AG09319 (cell line): ENCODE results near the gene MUC5B.

Experiments used
- DNase-seq: peaks from one replicate; pipeline ENCODE4 v3.0.0-alpha.2; 2010; ENCODE audit warnings: low read depth; ENCODE audit errors: extremely low read depth
- TF ChIP-seq, protein P1 (sequence below): IDR thresholded peaks from 2 replicates; pipeline ENCODE4 v1.5.1; 2011; ENCODE audit warnings: low read depth, mild to moderate bottlenecking, inconsistent platforms, low read length, moderate library complexity

Gene MUC5B

DNA sequence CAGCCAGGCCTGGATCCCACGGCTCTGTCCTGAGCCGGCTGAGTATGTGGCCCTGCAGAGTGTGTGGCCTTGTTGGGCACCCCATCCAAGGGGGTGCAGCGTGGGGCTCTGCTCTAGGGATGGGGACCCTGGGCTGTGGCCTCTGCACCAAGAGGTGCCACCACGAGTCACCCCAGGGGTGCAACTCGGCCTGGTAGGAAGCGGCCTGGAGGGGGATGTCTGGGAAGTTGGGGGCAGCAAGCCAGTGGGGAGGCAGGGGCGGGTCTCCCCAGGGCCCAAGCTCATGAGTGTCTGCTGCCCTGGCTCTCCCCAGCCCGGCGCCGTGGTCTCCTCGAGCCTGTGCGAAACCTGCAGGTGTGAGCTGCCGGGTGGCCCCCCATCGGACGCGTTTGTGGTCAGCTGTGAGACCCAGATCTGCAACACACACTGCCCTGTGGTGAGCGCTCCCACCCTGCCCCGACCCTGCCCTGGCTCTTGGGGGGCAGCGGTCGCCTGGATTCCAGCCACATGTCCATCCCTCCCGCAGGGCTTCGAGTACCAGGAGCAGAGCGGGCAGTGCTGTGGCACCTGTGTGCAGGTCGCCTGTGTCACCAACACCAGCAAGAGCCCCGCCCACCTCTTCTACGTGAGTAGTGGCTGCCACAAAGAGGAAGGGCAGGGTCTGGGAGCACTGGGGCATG, 24.2 kb upstream of the MUC5B start:
- DNase-seq: no peak
- TF ChIP-seq, protein P1, sequence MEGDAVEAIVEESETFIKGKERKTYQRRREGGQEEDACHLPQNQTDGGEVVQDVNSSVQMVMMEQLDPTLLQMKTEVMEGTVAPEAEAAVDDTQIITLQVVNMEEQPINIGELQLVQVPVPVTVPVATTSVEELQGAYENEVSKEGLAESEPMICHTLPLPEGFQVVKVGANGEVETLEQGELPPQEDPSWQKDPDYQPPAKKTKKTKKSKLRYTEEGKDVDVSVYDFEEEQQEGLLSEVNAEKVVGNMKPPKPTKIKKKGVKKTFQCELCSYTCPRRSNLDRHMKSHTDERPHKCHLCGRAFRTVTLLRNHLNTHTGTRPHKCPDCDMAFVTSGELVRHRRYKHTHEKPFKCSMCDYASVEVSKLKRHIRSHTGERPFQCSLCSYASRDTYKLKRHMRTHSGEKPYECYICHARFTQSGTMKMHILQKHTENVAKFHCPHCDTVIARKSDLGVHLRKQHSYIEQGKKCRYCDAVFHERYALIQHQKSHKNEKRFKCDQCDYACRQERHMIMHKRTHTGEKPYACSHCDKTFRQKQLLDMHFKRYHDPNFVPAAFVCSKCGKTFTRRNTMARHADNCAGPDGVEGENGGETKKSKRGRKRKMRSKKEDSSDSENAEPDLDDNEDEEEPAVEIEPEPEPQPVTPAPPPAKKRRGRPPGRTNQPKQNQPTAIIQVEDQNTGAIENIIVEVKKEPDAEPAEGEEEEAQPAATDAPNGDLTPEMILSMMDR: no peak

DNA sequence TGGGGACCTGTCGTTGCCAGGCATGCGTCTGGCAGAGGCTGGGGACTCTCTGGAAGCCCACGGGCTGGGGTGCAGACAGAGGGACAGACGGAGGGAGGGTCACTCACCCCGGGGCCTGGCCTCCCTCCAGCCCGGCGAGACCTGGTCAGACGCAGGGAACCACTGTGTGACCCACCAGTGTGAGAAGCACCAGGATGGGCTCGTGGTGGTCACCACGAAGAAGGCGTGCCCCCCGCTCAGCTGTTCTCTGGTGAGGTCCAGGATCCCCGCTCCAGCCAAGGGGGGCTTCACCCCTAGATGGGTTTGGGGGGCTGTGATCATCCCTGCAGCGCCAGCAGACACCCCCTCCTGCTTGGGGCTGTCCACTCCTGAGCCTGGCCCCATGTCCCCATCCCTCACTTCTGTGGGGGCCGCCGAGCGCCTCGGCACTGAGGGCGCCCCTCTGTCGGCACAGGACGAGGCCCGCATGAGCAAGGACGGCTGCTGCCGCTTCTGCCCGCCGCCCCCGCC, 23.6 kb upstream of the MUC5B start:
- no peak for DNase-seq
- TF ChIP-seq, protein P1: no peak

DNA sequence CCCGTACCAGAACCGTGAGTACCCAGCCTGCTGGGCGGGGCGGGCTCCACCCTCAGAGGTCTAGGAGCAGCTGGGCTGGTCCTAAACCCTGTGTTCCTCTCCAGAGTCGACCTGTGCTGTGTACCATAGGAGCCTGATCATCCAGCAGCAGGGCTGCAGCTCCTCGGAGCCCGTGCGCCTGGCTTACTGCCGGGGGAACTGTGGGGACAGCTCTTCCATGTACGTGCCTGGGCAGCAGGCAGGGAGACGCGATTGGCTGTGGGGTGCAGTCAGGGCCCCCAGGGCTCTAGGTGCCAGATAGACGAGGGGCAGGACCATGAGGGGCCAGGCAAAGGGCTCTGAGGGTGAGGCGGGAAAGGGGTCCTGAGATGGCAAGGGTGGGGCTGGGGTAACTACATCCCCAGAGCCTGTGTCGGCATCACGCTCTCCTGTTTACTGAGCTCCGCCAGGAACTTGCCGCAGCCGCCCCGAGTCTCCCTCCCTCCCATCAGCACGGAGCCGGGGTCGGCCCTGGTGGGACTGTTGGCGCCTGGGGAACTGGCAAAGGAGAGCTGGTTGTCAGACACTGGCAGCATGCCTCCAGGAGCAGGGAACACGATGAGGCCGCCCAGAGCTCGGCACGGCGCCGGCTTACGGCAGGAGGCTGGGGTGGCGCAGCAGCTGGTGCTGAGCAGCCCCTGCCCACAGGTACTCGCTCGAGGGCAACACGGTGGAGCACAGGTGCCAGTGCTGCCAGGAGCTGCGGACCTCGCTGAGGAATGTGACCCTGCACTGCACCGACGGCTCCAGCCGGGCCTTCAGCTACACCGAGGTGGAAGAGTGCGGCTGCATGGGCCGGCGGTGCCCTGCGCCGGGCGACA, 22.9 kb upstream of the MUC5B start:
- TF ChIP-seq, protein P1: no peak
- DNase-seq: no peak

DNA sequence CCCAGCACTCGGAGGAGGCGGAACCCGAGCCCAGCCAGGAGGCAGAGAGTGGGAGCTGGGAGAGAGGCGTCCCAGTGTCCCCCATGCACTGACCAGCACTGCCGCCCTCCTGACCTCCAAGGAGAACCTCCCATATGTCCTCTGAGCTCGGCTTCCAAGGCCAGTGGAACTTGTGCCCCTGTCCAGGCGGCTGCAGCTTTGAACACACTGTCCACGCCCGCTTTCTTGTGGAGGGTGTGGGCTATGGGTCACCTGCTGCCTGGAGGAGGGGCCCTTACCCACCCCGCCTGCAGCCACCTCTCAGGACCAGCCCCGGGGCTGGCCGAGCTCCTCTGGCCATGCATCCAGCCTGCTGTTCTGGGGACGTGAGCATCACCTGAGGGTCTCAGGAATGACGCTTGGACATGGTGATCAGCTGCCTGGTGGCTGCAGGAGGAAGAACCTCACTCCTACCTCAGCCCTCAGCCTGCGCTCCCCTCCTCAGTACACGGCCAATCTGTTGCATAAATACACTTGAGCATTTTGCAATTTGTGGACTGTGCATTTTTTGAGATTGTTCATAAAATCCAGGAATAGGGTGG, 22.2 kb upstream of the MUC5B start:
- TF ChIP-seq, protein P1: no peak
- no peak for DNase-seq

DNA sequence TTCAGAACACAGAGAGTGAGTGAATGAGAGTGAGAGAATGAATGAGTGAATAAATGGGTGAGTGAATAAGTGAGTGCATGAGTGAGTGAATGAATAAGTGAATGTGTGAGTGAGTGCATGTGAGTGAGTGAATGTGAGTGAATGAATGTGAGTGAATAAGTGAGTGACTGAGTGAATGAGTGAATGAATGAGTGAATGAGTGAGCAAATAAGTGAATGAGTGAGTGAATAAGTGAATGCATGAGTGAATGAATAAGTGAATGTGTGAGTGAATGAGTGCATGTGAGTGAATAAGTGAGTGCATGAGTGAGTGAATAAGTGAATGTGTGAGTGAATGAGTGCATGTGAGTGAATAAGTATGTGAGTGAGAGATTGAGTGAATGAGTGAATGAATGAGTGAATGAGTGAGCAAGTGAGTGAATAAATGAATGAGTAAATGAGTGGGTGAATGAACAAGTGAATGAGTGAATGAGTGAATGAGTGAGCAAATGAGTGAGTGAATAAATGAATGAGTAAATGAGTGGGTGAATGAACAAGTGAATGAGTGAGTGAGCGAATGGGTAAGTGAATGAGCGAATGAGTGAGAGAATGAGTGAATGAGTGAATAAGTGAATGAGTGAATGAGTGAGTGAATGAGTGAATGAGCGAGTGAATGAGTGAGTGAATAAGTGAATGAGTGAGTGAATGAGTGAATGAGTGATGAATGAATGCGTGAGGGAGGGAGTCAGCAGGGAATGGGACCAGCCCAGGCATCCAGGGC, 21.3 kb upstream of the MUC5B start:
- TF ChIP-seq, protein P1: no peak

DNA sequence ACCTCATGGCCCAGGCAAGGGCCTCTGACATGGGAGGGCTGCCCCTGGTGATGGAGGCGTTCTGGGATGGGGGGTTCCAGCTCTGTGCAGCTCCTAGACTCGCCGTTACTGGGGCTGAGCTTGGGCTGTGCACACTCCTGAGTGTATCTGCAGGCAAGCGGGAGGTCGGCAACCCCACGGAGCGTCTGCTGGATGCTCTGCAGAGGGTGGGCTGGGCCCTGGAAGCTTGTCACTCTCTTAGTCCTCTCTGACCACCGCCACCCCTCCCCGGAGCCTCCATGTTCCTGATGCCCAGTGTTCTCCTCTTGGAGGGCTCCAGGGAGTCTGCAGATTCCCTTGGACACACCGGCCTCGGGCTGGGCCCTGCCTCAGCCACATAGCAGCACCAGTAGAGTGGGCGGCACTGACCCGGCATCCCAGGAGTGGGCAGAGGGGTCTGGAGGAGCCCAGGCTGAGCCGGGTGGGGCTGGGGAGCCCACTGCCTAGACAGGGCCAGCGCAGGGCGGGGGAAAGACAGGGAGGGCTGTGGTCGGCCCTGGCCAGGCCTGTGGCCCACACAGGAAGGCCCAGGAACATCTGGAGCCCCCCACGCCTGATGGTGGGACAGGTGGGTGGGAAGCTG, 20.6 kb upstream of the MUC5B start:
- DNase-seq: no peak
- TF ChIP-seq, protein P1: no peak

More for the DNA sequence above, 21.3 kb upstream of the MUC5B start:
- DNase-seq: no peak
